HG02798 (cell line): Measurements from ENCODE around the gene ERC1.

Experiments used
- ATAC-seq: cut with Tn5 transposase; IDR thresholded peaks from one replicate; pipeline ENCODE4 v1.9.1; 2021; ENCODE audit warnings: mild to moderate bottlenecking; ENCODE audit not compliant: unreplicated experiment, poor library complexity

ERC1 gene

GRCh38 chr12:1515428-1515827 is 524.4 kb downstream of the ERC1 start:
- no peak for ATAC-seq

GRCh38 chr12:1517007-1517406 is 526.0 kb downstream of the ERC1 start:
- ATAC-seq = no peak

DNA sequence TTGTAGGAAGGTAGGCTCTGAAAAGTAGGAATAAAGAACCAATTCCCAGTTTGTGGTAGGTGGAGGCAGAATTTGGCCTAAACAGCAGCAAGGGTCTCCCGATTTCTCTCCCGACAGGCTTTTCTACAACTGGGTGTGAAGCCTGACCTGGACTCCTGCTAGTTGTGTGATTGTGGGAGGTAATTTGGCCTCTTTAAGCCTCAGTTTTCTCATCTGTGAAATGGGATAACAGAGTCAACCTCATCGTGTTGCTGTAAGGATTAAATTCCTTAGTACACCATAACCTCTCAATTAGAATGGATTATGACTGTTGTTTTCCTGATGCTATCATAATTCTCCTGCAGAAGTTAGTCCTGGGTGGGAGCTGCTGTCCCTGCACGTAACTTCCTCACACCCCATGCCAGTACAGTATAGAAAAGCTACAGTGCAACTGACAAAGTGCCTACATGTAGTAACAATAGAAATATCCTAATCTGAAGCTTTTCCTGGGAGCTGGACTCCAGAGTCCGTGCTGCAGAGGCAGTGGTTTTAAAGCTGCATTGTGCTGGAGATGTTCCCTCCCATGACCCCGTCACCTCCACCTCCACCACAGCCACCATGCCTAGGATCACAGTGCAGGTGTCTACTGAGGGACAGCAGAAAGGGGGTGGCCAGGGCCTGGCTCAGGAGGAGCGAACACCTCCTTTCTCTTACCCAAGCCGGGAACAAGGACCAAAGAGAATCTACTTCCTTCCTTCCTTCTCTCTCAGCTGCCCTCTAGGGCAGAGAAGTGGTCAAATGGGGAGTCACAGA is 526.9 kb downstream of the ERC1 start:
- no peak for ATAC-seq

GRCh38 chr12:1518591-1519516 is 527.8 kb downstream of the ERC1 start:
- ATAC-seq = no peak

GRCh38 chr12:1519642-1520041 is 528.6 kb downstream of the ERC1 start:
- ATAC-seq = no peak

- ATAC-seq = no peak
Observed at GRCh38 chr12:1523046-1523445, 532.0 kb downstream of the ERC1 start.

GRCh38 chr12:1523558-1524050 is 532.6 kb downstream of the ERC1 start:
- ATAC-seq = no peak

GRCh38 chr12:1525858-1526257 is 534.8 kb downstream of the ERC1 start:
- ATAC-seq = no peak

- no peak for ATAC-seq
Observed at GRCh38 chr12:1527789-1528188, 536.8 kb downstream of the ERC1 start.

DNA sequence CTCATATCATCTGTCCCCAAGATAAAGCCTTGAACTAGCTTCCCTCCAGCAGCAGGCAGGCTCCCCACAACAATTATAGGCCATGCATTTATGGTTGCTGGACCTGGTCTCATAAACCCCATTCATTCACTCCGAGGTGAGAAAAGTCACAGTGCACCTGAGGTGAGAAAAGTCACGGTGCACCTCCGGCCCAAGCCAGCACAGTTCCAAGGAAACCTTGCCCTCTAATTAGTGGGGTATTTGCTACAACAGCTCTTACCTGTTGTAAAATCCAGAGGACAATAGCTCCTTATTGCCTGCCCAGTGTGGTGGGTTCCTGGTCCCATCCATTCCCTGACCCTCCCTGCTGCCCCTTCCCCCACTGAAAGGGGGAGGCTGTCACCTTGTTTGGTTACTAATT is 537.8 kb downstream of the ERC1 start:
- no peak for ATAC-seq

DNA sequence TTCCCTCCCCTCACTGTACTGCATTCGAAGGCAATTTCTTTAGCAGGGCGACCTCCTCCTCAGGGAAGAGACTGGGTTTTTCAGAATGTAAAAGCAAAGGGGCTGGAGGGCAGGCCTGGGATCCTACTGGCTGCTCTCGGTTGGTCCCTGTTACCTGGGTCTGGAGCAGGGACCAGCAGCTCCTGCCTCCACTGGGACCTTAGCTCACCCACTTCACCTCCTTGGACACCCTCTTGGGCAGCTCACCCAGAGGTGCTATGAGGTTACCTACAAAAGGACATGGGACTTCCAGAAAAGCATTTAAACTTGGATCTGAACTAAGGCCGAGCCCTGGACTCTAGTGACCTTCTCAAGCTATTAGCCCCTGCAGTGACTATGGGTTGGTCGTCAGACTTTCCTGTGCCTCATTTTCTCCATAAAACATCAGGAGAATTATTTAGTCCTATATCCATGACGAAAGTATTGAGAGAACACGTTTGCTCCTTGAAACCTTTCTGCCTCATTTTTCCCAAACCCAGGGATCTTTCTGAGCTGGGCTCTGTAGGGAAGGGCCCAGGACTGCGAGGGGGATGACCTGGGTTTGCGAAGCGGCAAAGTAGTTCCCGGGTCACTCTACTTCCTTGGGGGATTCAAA is 538.3 kb downstream of the ERC1 start:
- no peak for ATAC-seq

- no peak for ATAC-seq
Observed at GRCh38 chr12:1529862-1530591, 539.0 kb downstream of the ERC1 start.

- no peak for ATAC-seq
Observed at GRCh38 chr12:1530592-1531152, 539.6 kb downstream of the ERC1 start.

GRCh38 chr12:1531153-1531653 is 540.2 kb downstream of the ERC1 start:
- ATAC-seq = no peak

DNA sequence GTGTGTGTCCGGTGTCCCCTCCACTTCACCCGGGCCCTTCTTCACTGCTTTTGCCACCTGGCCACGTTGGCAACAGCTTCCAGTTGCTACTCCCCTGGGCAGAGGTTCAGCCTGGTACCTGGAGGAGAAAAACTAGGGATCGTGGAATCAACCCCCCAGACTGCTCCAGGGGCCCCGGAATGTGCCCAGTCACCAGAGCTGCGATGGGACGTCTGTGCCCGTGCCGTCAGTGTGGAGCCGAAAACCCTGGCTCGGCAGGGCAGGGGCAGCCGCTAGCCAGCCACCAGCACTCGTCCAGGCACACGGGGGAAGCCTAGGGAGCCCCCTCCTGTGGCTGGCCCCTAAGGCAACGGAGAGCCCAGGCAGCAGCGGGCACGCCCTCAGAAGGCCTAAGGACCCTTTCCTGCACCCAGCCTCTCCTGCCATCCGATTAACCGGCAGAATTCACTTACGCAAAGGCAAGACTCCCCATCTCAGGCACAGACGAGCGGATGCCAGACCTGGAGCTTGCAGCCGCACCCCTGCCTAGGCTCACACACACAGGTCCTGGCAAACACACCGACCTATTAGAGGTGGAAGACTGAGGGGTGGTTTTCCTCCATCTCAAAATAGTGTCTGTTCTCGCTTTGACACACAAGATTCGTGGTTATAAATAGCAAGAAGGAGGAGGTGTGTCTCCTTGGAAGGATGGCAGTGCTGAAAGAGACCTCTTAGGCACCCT is 540.8 kb downstream of the ERC1 start:
- no peak for ATAC-seq

DNA sequence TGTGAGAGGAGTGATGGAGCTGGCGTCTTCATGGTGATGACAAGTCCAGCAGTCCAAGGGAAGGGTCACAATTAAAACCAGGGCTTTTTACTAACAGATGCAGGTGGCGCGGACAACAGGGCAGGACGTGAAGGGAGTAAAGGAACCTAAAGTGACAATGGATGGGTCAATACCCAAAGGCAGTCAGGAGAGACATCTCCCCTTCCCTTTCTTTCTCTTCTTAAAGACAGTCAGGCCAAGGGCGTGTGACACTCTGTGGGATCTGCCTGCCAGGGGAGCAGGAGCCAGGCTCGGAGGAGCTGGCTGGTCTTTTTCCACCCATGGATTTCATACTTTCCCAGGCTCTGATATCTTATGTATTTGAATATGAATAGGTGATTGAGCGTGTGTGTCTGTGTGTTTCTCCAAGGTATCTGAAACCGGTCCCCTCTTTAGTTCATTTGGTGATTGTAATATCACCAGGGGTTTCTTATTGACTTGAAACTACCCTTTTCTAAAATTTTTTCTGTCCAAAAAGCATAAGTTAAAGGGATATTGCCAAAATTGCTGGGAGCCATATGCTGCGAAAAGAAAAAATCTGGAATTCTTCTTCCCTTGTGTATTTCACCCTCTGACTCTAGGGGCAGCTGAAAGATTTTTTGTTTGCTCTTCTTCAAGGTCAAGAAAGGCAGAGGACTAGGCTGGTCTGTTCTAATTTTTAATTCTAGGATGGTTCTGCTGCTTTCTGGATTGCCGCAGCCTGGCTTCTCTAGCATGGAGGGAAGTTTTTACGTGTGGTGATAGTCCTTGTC is 541.5 kb downstream of the ERC1 start:
- ATAC-seq = no peak

DNA sequence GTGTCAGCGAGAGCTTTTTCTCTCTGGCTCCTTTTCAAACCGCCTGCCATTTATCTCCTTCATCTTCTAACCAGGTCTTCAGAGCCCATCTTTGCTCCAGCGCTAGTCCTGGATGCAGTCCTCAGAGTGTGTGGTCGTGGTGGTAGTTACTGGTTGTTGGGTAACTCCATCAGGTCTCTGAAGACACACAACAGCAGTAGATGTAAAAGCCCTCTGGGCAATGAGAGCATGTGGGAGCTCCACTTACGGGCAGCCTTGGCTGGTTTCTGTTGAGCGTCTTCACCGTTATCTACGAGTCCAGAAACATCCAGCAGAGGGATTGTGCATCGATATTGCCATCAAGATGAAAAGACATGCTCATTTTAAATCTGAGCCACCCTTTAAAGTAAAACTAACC is 542.2 kb downstream of the ERC1 start:
- peak; percentile 9 for ATAC-seq

DNA sequence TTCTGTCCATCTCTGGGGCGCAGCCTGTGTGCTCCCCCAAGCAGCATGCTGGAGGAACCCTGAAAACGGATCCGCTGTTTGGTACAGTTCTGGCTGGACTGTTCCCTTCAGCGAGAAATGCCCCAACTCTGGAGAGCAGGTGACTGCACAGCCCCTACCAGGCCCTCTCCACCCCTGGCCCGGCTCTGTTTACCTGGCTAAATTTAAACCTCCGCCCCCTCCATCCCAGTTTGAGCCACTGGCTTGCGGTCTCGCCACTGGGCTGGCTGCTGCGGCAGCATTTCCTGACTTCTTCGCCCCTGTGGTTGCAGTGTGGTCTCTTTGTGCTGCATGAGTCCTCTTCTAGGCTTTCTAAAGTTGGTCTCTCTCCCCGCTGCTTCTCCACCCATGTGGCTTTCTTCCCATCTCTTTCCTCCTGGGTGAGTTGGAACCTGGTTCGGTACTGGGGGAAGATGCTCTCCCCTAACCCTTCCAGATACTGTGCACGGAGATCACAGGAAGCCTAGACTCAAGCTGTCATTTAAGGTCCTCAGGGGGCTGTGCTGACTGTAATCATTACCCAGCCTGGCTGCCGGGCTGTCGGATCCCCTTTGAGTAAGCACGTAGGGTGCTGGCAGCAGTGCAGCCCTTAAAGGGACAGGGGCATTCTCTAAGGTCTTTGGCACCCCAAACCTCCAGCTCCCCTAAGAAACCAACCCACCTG is 542.7 kb downstream of the ERC1 start:
- peak; percentile 50 for ATAC-seq
